Testis (tissue), 2 donors: ENCODE measurements around the gene OTC.

ENCODE experiments used
- POLR2A ChIP-seq: fragments of 450-650 bp; IDR thresholded peaks from one replicate; pipeline ENCODE4 v1.6.1; 2017; ENCODE audit warnings: antibody characterized with exemption, mild to moderate bottlenecking, moderate library complexity
- TF ChIP-seq, protein P1 (sequence below), 3 experiments: fragments of 450-650 bp in 2 of 3; fragments of 200-600 bp in 1 of 3; sonication (generic) in 1 of 3; IDR thresholded peaks; one replicate each; pipeline ENCODE4 v1.5.1; 2016 to 2019; ENCODE audit warnings: antibody characterized with exemption in 3 of 3, mild to moderate bottlenecking in 2 of 3, moderate library complexity in 1 of 3

DNA sequence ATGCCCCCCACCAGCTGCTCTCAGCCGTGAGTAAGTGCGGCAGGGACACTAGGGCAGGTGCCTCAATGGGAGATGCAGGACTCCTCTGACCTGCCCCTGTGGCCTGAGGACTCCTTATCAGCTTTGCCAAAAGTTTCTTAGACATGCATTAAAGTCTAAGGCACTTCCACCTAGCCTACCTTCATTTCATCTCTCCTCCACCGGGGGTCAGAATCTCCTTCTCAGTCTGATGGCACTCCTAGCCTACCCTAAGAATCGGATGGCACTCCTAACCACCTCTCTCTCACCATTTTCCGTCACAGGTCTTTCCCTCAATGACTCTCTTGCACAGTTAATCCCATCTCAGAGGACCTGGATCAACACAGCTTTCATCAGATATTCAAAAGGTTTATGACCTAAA, 85.9 kb downstream of the OTC start:
- TF ChIP-seq, protein P1, sequence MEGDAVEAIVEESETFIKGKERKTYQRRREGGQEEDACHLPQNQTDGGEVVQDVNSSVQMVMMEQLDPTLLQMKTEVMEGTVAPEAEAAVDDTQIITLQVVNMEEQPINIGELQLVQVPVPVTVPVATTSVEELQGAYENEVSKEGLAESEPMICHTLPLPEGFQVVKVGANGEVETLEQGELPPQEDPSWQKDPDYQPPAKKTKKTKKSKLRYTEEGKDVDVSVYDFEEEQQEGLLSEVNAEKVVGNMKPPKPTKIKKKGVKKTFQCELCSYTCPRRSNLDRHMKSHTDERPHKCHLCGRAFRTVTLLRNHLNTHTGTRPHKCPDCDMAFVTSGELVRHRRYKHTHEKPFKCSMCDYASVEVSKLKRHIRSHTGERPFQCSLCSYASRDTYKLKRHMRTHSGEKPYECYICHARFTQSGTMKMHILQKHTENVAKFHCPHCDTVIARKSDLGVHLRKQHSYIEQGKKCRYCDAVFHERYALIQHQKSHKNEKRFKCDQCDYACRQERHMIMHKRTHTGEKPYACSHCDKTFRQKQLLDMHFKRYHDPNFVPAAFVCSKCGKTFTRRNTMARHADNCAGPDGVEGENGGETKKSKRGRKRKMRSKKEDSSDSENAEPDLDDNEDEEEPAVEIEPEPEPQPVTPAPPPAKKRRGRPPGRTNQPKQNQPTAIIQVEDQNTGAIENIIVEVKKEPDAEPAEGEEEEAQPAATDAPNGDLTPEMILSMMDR (IDR thresholded peaks at IDR 0.05): no peak
- TF ChIP-seq POLR2A: no peak
